K562 (cell line): ENCODE results near the gene PRDX2. TPM values are rescaled to one million over a fixed set of nuclear protein-coding genes. Genes with fewer than 3 reads are reported as not detected.

Source experiments
- ATF1 ChIP-seq, 2 experiments: fragments of 450-650 bp in 1 of 2; IDR thresholded peaks; 2 replicates each; pipeline ENCODE4 v1.6.1; 2016; ENCODE audit warnings: missing compliant biosample characterization in 1 of 2, missing genetic modification characterization in 1 of 2
- ATF7 ChIP-seq: fragments of 450-650 bp; IDR thresholded peaks from 2 replicates; pipeline ENCODE4 v1.7.1; 2014; ENCODE audit warnings: mild to moderate bottlenecking, moderate library complexity
- BRF2 ChIP-seq: IDR thresholded peaks from 3 replicates; pipeline ENCODE4 v1.6.1; 2011; ENCODE audit warnings: borderline replicate concordance, mild to moderate bottlenecking; ENCODE audit not compliant: insufficient read length, insufficient read depth
- C11orf30 ChIP-seq: fragments of 450-650 bp; IDR thresholded peaks from 2 replicates; pipeline ENCODE4 v1.6.1; 2016; ENCODE audit warnings: low read depth, mild to moderate bottlenecking
- CBFA2T2 ChIP-seq: fragments of 450-650 bp; conservative IDR thresholded peaks from 2 replicates; pipeline ENCODE4 v1.6.1; 2017; ENCODE audit warnings: mild to moderate bottlenecking
- FOXK2 ChIP-seq, 2 experiments: fragments of 450-650 bp; IDR thresholded peaks in 1 of 2; conservative IDR thresholded peaks in 1 of 2; 2 replicates each; pipeline ENCODE4 v1.6.1; 2016; ENCODE audit warnings: low read depth in 2 of 2, mild to moderate bottlenecking in 1 of 2
- GABPB1 ChIP-seq: sonication (generic); formaldehyde crosslinking; IDR thresholded peaks from 2 replicates; pipeline ENCODE4 v1.8.0; 2022; ENCODE audit warnings: mild to moderate bottlenecking, missing genetic modification reagents
- GTF2A2 ChIP-seq: IDR thresholded peaks from 2 replicates; pipeline ENCODE4 v1.6.1; 2016; ENCODE audit warnings: mild to moderate bottlenecking, missing genetic modification characterization, missing compliant biosample characterization
- KHSRP ChIP-seq: fragments of 450-650 bp; IDR thresholded peaks from 2 replicates; pipeline ENCODE4 v1.6.1; 2017
- MAZ ChIP-seq, 2 experiments: fragments of 450-650 bp in 1 of 2; sonication (generic) in 1 of 2; formaldehyde crosslinking; IDR thresholded peaks in 1 of 2; conservative IDR thresholded peaks in 1 of 2; 2 replicates each; pipeline versions ENCODE4 v1.4.0 to v1.5.0; 2020; ENCODE audit warnings: mild to moderate bottlenecking in 1 of 2, missing genetic modification reagents in 1 of 2
- MEIS2 ChIP-seq: fragments of 450-650 bp; IDR thresholded peaks from 2 replicates; pipeline ENCODE4 v1.6.1; 2014; ENCODE audit warnings: mild to moderate bottlenecking; ENCODE audit not compliant: partially characterized antibody
- NELFE ChIP-seq: IDR thresholded peaks from 2 replicates; pipeline ENCODE4 v1.6.1; 2011; ENCODE audit warnings: mild to moderate bottlenecking; ENCODE audit not compliant: insufficient read depth, insufficient read length
- SAP30 ChIP-seq: fragments of 200-600 bp; sonication (generic); IDR thresholded peaks from 2 replicates; pipeline ENCODE4 v1.6.1; 2012; ENCODE audit warnings: borderline replicate concordance, low read depth, mild to moderate bottlenecking, moderate library complexity, low read length, control low read depth, inconsistent platforms; ENCODE audit not compliant: insufficient read depth, poor library complexity, severe bottlenecking
- SMC3 ChIP-seq: conservative IDR thresholded peaks from 2 replicates; pipeline ENCODE4 v1.6.1; 2011; ENCODE audit warnings: low read depth, low read length, improper control_type of control experiment; ENCODE audit not compliant: insufficient read depth
- SP1 ChIP-seq: sonication (generic); formaldehyde crosslinking; IDR thresholded peaks from 2 replicates; pipeline ENCODE4 v1.8.1; 2022; ENCODE audit warnings: mild to moderate bottlenecking, missing genetic modification reagents
- TEAD1 ChIP-seq, 2 experiments: fragments of 450-650 bp in 1 of 2; sonication (generic) in 1 of 2; formaldehyde crosslinking; IDR thresholded peaks; 2 replicates each; pipeline versions ENCODE4 v1.4.0 to v1.8.0; 2020 to 2022; ENCODE audit warnings: mild to moderate bottlenecking in 2 of 2, missing genetic modification reagents in 1 of 2
- TOE1 ChIP-seq, 2 experiments: fragments of 450-650 bp in 1 of 2; sonication (generic) in 1 of 2; formaldehyde crosslinking in 1 of 2; IDR thresholded peaks; 2 replicates each; pipeline versions ENCODE4 v1.7.1 to v1.8.0; 2016 to 2022; ENCODE audit warnings: borderline replicate concordance in 2 of 2, mild to moderate bottlenecking in 2 of 2, antibody characterized with exemption in 1 of 2, inconsistent platforms in 1 of 2, low read depth in 1 of 2, missing genetic modification reagents in 1 of 2, moderate library complexity in 1 of 2
- YY1 ChIP-seq, 3 experiments: IDR thresholded peaks; 2 replicates each; pipeline ENCODE4 v1.6.1; 2011; ENCODE audit warnings: low read length in 2 of 3, mild to moderate bottlenecking in 2 of 3, moderate library complexity in 2 of 3, borderline replicate concordance in 1 of 3, control low read depth in 1 of 3, low read depth in 1 of 3; ENCODE audit not compliant: insufficient read depth in 3 of 3, insufficient replicate concordance in 2 of 3, control insufficient read depth in 1 of 3, insufficient read length in 1 of 3; ENCODE audit errors: extremely low read depth in 1 of 3
- ZBTB2 ChIP-seq: fragments of 450-650 bp; IDR thresholded peaks from 2 replicates; pipeline ENCODE4 v1.6.1; 2016; ENCODE audit warnings: antibody characterized with exemption
- ZNF143 ChIP-seq: sonication (generic); formaldehyde crosslinking; IDR thresholded peaks from 2 replicates; pipeline ENCODE4 v1.9.0; 2022; ENCODE audit warnings: mild to moderate bottlenecking, missing genetic modification reagents
- ZNF24 ChIP-seq: fragments of 450-650 bp; IDR thresholded peaks from 2 replicates; pipeline ENCODE4 v1.6.1; 2016
- ZNF274 ChIP-seq: IDR thresholded peaks from 2 replicates; pipeline ENCODE4 v1.6.1; 2011; ENCODE audit warnings: low read depth, mild to moderate bottlenecking, low read length, moderate library complexity, borderline replicate concordance
- ZNF75A ChIP-seq: fragments of 450-650 bp; formaldehyde crosslinking; IDR thresholded peaks from 2 replicates; pipeline ENCODE4 v1.4.0; 2020; ENCODE audit warnings: mild to moderate bottlenecking
- polyA plus RNA-seq, 8 experiments: library from polyadenylated mRNA; depleted of rRNA in 4 of 8; stranded (reverse) in 5 of 8; unstranded in 3 of 8; fragments of >200 nt; fragmentation: Nextera tagmentation in 2 of 8; fragmentation: Illumina TruSeq in 1 of 8; extraction: Ambion mirVana in 2 of 8; extraction: Trizol in 1 of 8; gene quantifications; 2 replicates each; pipeline versions ENCODE4 v1.2.1 to v1.2.3, GENCODE V29; 2011 to 2014; ENCODE audit warnings: inconsistent platforms in 1 of 8, missing spikeins in 1 of 8
- total RNA-seq, 7 experiments: library from RNA; depleted of rRNA in 6 of 7; stranded (reverse); fragments of >200 nt in 6 of 7; fragmentation: Illumina TruSeq in 2 of 7; extraction: Trizol in 2 of 7; gene quantifications; 2 replicates each; pipeline versions ENCODE4 v1.2.1 to v1.2.3, GENCODE V29; 2011 to 2021; ENCODE audit warnings: low replicate concordance in 1 of 7

Gene PRDX2
- total and polyA plus RNA-seq, 9 of the 15 experiments (the other 6 are each of a cell fraction or from before 2014, with no cell fraction given) = 206 to 1,183 (median 415) TPM

GRCh38 chr19:12806242-12807081, 4.9 kb upstream of the PRDX2 start, which contains the start of gene RNASEH2A (continued):
- TF ChIP-seq SP1 (peak; percentile 86), ZNF274 (no peak), TOE1 (IDR thresholded peaks at IDR 0.05; ENCODE audit: borderline replicate concordance) (no peak; the same call in 1 of the 2 replicates), TOE1 (CRISPR knock-in tag; IDR thresholded peaks at IDR 0.05; ENCODE audit: borderline replicate concordance, low read depth) (no peak), ZNF24 (no peak), FOXK2 (conservative IDR thresholded peaks at IDR 0.05 in 1 of 2, IDR thresholded peaks at IDR 0.05 in 1 of 2; ENCODE audit: low read depth in 2 of 2) (peak in 1 of 2 experiments; percentile 68; a peak in 3 of 4 replicates), SAP30 (peak; percentile 94), TEAD1 (CRISPR knock-in tag; IDR thresholded peaks at IDR 0.05) (no peak), MEIS2 (no peak), ZNF75A (CRISPR knock-in tag) (0 out of 2 replicates have a peak, but pooled peaks have one; percentile 40), ATF7 (peak; percentile 83), ATF1 (CRISPR knock-in tag; IDR thresholded peaks at IDR 0.05) (peak; percentile 81), ATF1 (tag; IDR thresholded peaks at IDR 0.05) (peak; percentile 96), CBFA2T2 (no peak), ZBTB2 (peak; percentile 100), MAZ (CRISPR knock-in tag; conservative IDR thresholded peaks at IDR 0.05 in 1 of 2, IDR thresholded peaks at IDR 0.05 in 1 of 2) (peak; percentile 73 to 82; a peak in 2 of 4 replicates), KHSRP (no peak), GABPB1 (CRISPR knock-in tag) (peak; percentile 88), SMC3 (0 out of 2 replicates have a peak, but pooled peaks have one; percentile 3), ZNF143 (CRISPR knock-in tag) (peak; percentile 98), BRF2 (no peak), GTF2A2 (no peak), YY1 (IDR thresholded peaks at IDR 0.05; ENCODE audit: borderline replicate concordance in 1 of 3, control insufficient read depth in 1 of 3, extremely low read depth in 1 of 3, insufficient read depth in 3 of 3, insufficient read length in 1 of 3, insufficient replicate concordance in 2 of 3, low read depth in 1 of 3, low read length in 2 of 3) (peak; percentile 61 to 95 (median 91)), NELFE (no peak), C11orf30 (peak; percentile 82)
